Heart right ventricle (tissue), 16 donors: ENCODE results near the gene CEP164. TPM values are rescaled to one million over a fixed set of nuclear protein-coding genes. Genes with fewer than 3 reads are reported as not detected.

Experiments
- ATAC-seq, 8 donors: fragments of 200-7000 bp; cut with Tn5 transposase; one replicate each; pipeline ENCODE4 v1.9.1; 2020; ENCODE audit warnings: mild to moderate bottlenecking in 8 of 8, moderate library complexity in 8 of 8, moderate number of reproducible peaks in 1 of 8
- DNase-seq, 2 donors: peaks; one replicate each; pipeline ENCODE4 v3.0.0-alpha.2; 2020
- H3K27ac ChIP-seq, 10 donors: fragments of 200-600 bp; sonication (generic) in 2 of 10; one replicate each; pipeline versions ENCODE4 v1.5.0 to v1.8.0; 2020 to 2022; ENCODE audit warnings: mild to moderate bottlenecking in 3 of 10
- H3K27me3 ChIP-seq, 7 donors: fragments of 200-600 bp; one replicate each; pipeline ENCODE4 v1.8.0; 2021 to 2022; ENCODE audit warnings: mild to moderate bottlenecking in 2 of 7
- H3K36me3 ChIP-seq, 9 donors: fragments of 200-600 bp; sonication (generic) in 1 of 9; one replicate each; pipeline versions ENCODE4 v1.5.0 to v1.8.0; 2020 to 2022; ENCODE audit warnings: mild to moderate bottlenecking in 2 of 9
- H3K4me1 ChIP-seq, 9 donors: fragments of 200-600 bp; sonication (generic) in 1 of 9; one replicate each; pipeline versions ENCODE4 v1.5.0 to v1.8.0; 2020 to 2022; ENCODE audit warnings: mild to moderate bottlenecking in 4 of 9
- H3K4me3 ChIP-seq, 10 donors: fragments of 200-600 bp; sonication (generic) in 2 of 10; one replicate each; pipeline versions ENCODE4 v1.5.0 to v1.8.0; 2020 to 2022; ENCODE audit warnings: mild to moderate bottlenecking in 7 of 10, moderate library complexity in 2 of 10
- H3K9me3 ChIP-seq, 11 donors: fragments of 200-600 bp in 10 of 11; sonication (generic) in 2 of 11; one replicate each; pipeline versions ENCODE4 v1.5.0 to v1.8.0; 2013 to 2022; ENCODE audit warnings: mild to moderate bottlenecking in 2 of 11, control low read depth in 1 of 11, moderate library complexity in 1 of 11
- WGBS, 2 donors: extraction: QIAGEN DNeasy Blood & Tissue Kit; methylation state at CpG; one replicate each; pipeline ENCODE4 v1.1.7; 2013; ENCODE audit warnings: inconsistent platforms in 1 of 2; 5-methylcytosine and 5-hydroxymethylcytosine counted together
- intact Hi-C, 10 donors: fragments of 100-400 bp; cut with DNase I; formaldehyde crosslinking; loops; one replicate each; pipeline versions ENCODE4 v1.11.1 to v1.14.2; 2022
- polyA plus RNA-seq, 2 donors: library from polyadenylated mRNA; stranded (reverse); fragments of 200-250 nt; gene quantifications; one replicate each; pipeline ENCODE4 v1.2.3, GENCODE V29; 2013
- total RNA-seq, 10 donors: library from RNA; stranded (reverse); fragmentation: NEBNext Ultra II Directional in 3 of 10; extraction: Animal tissue kit (Norgen Biotek cat#: 25700) in 3 of 10; gene quantifications; one replicate each; pipeline versions ENCODE4 v1.2.1 to v1.2.4, GENCODE V29; 2021 to 2023
- TF ChIP-seq, protein P1 (sequence below), 9 donors: fragments of 200-600 bp; sonication (generic) in 2 of 9; IDR thresholded peaks; one replicate each; pipeline versions ENCODE4 v1.5.0 to v1.8.0; 2021 to 2022; ENCODE audit warnings: antibody characterized with exemption in 9 of 9, mild to moderate bottlenecking in 5 of 9, moderate library complexity in 1 of 9
- donor health status: Arrhythmogenic right ventricular cardiomyopathy.
- donor health status: ischemic (EF 13 %, LVEDD 7.1; RV severe dilation, severe dysfunction).
- donor health status: healthy with polysubstance abuse.
- donor health status: DM: no; HTN: yes; CAD: no.
- donor health status: DM: no; HTN: no; CAD: no.
- donor health status: ischemic (EF 25% LVEDD 6.9; RV normal size, moderate dysfunction).
- donor health status: ischemic (EF 25% LVEDD 5.7; RV mildly dilated, moderate dysfunction).
- donor health status: healthy.
- donor health status: DM: yes; HTN: yes; CAD: no.
- donor health status: Ischemic cardiomyopathy.
- donor health status: ischemic (EF 35%, LVEDD 5.7; RV mildly dilated, moderate dysfunction).
- donor health status: nonischemic (EF 11% LVEDD 7.7; RV severe dilation, severe dysfunction).
- donor health status: DM: yes; HTN: yes; CAD: no.
- donor health status: PGD.
- donor health status: ischemic (EF 29% LVEDD 5.4; RV normal size, mild dysfunction).
- donor health status: nonischemic (EF 23%, LVEDD 6.1; RV moderate dilation, normal function).

The CEP164 gene
- total and polyA plus RNA-seq, 12 donors = 3.5 to 17.9 (median 6.6) TPM

DNA sequence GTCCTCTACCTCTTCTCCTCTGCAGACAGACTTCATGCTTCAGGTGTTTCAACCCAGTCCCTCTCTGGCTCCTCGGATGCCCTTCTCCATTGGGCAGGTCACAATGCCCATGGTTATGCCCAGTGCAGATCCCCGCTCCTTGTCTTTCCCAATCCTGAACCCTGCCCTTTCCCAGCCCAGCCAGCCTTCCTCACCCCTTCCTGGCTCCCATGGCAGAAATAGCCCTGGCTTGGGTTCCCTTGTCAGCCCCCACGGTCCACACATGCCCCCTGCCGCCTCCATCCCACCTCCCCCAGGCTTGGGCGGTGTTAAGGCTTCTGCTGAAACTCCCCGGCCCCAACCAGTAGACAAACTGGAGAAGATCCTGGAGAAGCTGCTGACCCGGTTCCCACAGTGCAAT is 45.8 kb upstream of the CEP164 start:
- Histone ChIP-seq H3K4me3 (no peak overlapping the region), H3K27me3 (no peaks in the 10 kb centered on the region), H3K9me3 (no peaks in the 10 kb centered on the region), H3K27ac (peak overlapping the region in 1 of 10 donors; percentile 34), H3K4me1 (peaks cover 0 to 7% (median 0%) of the 10 kb centered on the region in 9 donors), H3K36me3 (peaks cover 0 to 79% (median 33%) of the 10 kb centered on the region in 9 donors)
- WGBS, 2 donors = 95 to 96% methylated on average over 7 of the region's 7 CpGs
- intact Hi-C loops = no loop called here
- TF ChIP-seq, protein P1, sequence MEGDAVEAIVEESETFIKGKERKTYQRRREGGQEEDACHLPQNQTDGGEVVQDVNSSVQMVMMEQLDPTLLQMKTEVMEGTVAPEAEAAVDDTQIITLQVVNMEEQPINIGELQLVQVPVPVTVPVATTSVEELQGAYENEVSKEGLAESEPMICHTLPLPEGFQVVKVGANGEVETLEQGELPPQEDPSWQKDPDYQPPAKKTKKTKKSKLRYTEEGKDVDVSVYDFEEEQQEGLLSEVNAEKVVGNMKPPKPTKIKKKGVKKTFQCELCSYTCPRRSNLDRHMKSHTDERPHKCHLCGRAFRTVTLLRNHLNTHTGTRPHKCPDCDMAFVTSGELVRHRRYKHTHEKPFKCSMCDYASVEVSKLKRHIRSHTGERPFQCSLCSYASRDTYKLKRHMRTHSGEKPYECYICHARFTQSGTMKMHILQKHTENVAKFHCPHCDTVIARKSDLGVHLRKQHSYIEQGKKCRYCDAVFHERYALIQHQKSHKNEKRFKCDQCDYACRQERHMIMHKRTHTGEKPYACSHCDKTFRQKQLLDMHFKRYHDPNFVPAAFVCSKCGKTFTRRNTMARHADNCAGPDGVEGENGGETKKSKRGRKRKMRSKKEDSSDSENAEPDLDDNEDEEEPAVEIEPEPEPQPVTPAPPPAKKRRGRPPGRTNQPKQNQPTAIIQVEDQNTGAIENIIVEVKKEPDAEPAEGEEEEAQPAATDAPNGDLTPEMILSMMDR (IDR thresholded peaks at IDR 0.05) = no peak
- DNase-seq (no peak), ATAC-seq (peak in 1 of 8 donors; percentile 50)

DNA sequence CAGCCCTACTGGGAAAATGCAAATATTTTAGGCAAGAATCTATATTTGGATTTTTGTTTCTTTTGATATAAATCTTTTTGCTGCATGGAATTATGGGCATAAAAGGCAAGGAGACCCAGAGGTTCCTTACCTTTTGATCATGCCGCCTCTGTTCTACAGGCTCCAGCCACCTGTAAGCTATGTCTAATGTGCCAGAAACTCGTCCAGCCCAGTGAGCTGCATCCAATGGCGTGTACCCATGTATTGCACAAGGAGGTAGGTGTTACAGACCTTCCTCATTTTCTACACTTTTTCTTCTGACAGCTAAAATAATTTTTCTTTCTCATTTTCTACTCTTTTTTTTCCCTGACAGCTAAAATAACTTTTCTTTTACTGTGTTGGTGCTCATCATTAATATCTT is 44.7 kb upstream of the CEP164 start:
- 93 to 96% methylated on average over 3 of the region's 3 CpGs for WGBS, 2 donors
- Histone ChIP-seq H3K4me3 (no peak overlapping the region), H3K4me1 (peaks cover 0 to 7% (median 0%) of the 10 kb centered on the region in 9 donors), H3K27me3 (no peaks in the 10 kb centered on the region), H3K9me3 (no peaks in the 10 kb centered on the region), H3K36me3 (peaks cover 0 to 90% (median 33%) of the 10 kb centered on the region in 9 donors), H3K27ac (no peak overlapping the region)
- ATAC-seq = no peak
- no peak for DNase-seq
- TF ChIP-seq, protein P1 (IDR thresholded peaks at IDR 0.05) = no peak
- intact Hi-C loops = no loop called here

DNA sequence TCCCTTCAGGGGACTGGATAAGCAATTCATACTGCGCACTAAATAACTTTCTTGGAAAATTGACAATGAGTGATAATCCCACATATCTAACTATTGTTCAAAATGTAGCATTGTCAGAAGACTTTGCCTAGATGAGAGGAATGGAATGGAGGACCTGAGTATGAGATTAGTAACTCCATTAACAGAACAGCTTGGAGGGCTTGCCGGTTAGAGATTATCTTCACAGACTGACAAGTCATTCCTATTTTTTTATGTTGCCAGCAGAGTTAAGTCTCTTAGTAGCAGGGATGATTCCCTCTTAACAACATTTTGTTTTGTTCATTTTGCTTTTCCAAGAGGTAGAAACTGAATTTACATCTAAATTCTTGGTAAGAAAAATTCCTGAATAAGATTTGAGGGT is 43.6 kb upstream of the CEP164 start:
- Histone ChIP-seq H3K4me3 (no peak overlapping the region), H3K4me1 (peaks cover 0 to 7% (median 0%) of the 10 kb centered on the region in 9 donors), H3K27ac (no peak overlapping the region), H3K27me3 (no peaks in the 10 kb centered on the region), H3K36me3 (peaks cover 0 to 98% (median 40%) of the 10 kb centered on the region in 9 donors), H3K9me3 (no peaks in the 10 kb centered on the region)
- 84 to 86% methylated on average over 2 of the region's 2 CpGs for WGBS, 2 donors
- intact Hi-C loops = no loop called here
- TF ChIP-seq, protein P1 (IDR thresholded peaks at IDR 0.05) = no peak
- no peak for ATAC-seq
- no peak for DNase-seq

DNA sequence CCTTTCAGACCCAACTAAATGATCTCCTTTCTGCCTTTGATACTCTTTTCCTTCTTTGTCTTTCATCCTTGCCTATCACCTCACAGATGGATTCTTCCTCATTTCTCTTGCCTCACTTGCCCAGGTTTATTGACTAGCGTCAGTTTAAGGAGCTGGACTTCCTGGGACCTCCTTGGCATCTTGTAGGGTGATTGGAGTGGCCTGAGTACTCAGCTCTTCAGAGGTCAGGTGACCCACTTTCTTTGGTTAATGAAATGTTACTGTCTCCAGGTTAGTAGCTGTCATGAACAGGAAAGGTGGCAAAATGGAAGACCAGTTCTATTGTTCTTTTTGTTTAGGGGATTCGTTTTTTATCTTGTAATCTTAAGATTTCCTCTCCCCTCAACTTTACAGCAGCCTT is 41.1 kb upstream of the CEP164 start:
- H3K36me3 ChIP-seq = peaks cover 0 to 100% (median 49%) of the 10 kb centered on the region in 9 donors
- no peak overlapping the region for H3K4me3 ChIP-seq
- ATAC-seq (no peak), DNase-seq (no peak)
- WGBS, 2 donors = 74 to 82% methylated on average over 2 of the region's 2 CpGs
- H3K4me1 ChIP-seq = no peaks in the 10 kb centered on the region
- no peaks in the 10 kb centered on the region for H3K9me3 ChIP-seq
- intact Hi-C loops = no loop called here
- no peaks in the 10 kb centered on the region for H3K27me3 ChIP-seq
- no peak overlapping the region for H3K27ac ChIP-seq
- TF ChIP-seq, protein P1 (IDR thresholded peaks at IDR 0.05) = no peak
